Measurements from ENCODE around the gene ANKRD30A.
"Not testable (repeated sequence)": the region's sequence is repeated elsewhere in the genome, so short reads cannot be mapped to it uniquely, and the experiment has no call there.

Gene ANKRD30A

GRCh38 chr10:37125191-37125732 is at the start of gene ANKRD30A:
Gene ANKRD30A (plus strand): TSS chr10:37125598. CDS start chr10:37125788, 190 bp downstream.
- DNase-seq (ENCODE audit: extremely low read depth, low read depth) = no peak
- TF ChIP-seq CTCF (IDR thresholded peaks at IDR 0.05; ENCODE audit: low read depth, low read length) = no peak

- not testable (repeated sequence) for DNase-seq (ENCODE audit: extremely low read depth, low read depth)
These were observed 49.3 kb upstream of the ANKRD30A start for GRCh38 chr10:37076083-37076482.

GRCh38 chr10:37095792-37096573 is 29.4 kb upstream of the ANKRD30A start:
- TF ChIP-seq CTCF (IDR thresholded peaks at IDR 0.05; ENCODE audit: low read depth, low read length) = no peak
- no peak for DNase-seq (ENCODE audit: extremely low read depth, low read depth)

GRCh38 chr10:37101261-37101660 is 24.1 kb upstream of the ANKRD30A start:
- no peak for TF ChIP-seq CTCF (IDR thresholded peaks at IDR 0.05; ENCODE audit: low read depth, low read length)
- DNase-seq (ENCODE audit: extremely low read depth, low read depth) = no peak

GRCh38 chr10:37109000-37109399 is 16.4 kb upstream of the ANKRD30A start:
- no peak for TF ChIP-seq CTCF (IDR thresholded peaks at IDR 0.05; ENCODE audit: low read depth, low read length)
- no peak for DNase-seq (ENCODE audit: extremely low read depth, low read depth)

GRCh38 chr10:37124532-37124931 is 866 bp upstream of the ANKRD30A start:
- DNase-seq (ENCODE audit: extremely low read depth, low read depth) = no peak
- no peak for TF ChIP-seq CTCF (IDR thresholded peaks at IDR 0.05; ENCODE audit: low read depth, low read length)

GRCh38 chr10:37125921-37126320 is 523 bp downstream of the ANKRD30A start:
- no peak for TF ChIP-seq CTCF (IDR thresholded peaks at IDR 0.05; ENCODE audit: low read depth, low read length)
- no peak for DNase-seq (ENCODE audit: extremely low read depth, low read depth)

Measured in AG09319 (cell line).